Activated T-helper 9 cell treated with anti-CD3 and anti-CD28 coated beads, Interleukin-2, amount 50 U/mL, for 16 hours (primary cell): Measurements from ENCODE around the gene FMN2.
"Not testable (repeated sequence)": the region's sequence is repeated elsewhere in the genome, so short reads cannot be mapped to it uniquely, and the experiment has no call there.

ENCODE experiments used
- DNase-seq: peaks from one replicate; pipeline ENCODE4 v3.0.0-alpha.2; 2020; ENCODE audit warnings: low read depth

Gene FMN2

DNA sequence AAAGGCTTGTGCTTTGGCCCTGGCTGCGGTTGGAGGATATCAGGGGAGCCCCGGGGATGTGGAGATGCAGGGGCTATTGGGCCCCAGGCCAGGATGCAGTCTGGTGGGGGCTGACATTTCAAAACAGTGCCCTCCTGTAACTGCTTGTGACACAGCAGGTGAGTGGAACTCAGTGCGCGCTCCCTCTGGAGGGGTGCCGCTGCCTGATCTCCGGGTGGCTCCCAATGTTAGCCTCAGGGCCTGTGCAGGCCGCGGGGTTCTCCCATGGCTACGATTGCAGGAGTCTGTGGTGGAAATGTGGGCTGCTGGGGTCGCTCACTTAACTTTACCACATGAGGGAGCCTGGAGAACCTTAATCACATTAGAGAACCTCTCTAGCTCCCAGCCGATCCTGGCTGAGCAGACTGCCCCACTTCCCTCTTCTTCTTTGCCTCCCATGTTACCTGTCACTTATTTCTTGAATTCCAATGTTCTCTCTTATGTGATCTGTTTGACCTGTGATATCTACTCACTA, 163.2 kb downstream of the FMN2 start:
- DNase-seq: no peak

DNA sequence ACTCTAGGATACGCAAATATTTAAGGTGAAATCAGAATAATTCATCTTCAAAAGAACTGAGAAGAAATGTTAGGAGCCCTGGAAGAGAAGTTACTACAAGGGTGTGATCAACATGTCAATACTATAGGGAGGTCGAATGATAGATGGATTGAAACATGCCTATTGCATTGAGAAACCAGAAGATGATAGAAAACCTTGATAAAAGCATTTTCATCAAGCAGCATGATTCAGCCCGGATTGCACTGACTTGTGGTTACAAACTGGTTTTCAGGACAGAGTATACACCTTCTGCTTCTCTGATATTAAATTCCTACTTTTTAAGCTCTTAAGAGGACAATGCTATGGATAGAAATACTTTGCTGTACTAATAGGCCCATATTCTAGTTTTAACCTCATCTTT, 164.2 kb downstream of the FMN2 start:
- DNase-seq: no peak

DNA sequence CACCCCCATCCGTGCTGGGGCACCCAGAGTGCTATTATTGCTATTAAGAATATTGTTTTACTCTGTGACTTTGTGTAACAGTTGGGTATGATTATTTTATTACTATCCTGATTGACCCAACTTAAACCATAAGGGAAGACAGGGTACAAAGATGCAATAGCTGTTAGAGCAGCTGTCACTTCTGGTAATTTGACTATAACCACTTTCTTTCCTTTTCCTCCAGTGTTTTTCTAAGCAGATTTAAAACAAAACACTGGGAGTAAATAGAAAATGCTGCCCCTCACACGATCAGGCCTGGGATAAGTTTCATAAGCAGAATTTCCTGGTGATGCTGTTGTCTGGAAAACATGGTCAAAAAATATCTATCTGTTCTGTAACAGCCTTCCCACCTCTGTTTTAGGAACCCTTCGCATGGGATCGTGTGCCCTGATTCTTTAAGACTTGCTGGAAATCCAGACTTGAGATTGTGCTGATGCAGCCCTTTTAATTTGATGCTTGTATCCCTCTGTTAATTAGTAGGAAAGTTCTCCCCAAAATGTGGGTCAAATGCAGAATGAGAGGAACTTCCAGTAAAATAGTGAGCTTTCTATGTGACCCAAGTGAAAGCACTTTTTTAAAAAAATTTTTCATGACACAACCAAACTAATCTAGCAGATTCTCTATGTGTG, 165.3 kb downstream of the FMN2 start:
- DNase-seq: no peak

DNA sequence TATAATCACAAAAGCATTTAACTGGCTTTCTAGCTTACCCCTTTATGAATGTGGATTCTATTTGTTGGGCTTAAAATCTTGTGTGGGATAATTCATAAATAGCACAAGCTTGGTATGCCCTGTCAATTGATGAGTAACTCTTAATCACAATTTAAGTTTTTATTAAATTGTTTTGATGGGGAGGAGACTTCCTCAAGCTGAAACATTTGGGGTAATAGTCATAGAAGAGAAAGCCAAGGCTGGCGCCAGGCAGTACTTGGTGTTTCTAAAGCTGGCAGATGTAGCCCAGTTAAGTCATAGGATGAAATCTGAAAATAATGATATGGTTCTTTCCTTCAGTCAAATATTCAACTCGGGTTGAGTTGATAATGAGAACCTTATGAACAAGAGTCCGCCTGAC, 167.2 kb downstream of the FMN2 start:
- DNase-seq: no peak

DNA sequence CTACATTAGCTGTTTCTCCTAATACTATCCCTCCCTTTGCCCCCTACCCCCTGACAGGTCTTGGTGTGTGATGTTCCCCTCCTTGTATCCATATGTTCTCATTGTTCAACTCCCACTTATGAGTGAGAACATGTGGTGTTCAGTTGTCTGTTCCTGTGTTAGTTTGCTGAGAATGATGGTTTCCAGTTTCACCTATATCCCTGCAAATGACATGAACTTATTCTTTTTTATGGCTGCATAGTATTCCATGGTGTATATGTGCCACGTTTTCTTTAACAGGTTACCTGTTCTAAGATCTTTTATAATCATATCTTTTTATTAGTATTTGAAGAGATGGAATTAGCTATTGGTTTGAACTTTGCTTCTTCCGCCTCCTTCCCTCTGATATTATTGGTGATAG, 172.8 kb downstream of the FMN2 start:
- not testable (repeated sequence) for DNase-seq

DNA sequence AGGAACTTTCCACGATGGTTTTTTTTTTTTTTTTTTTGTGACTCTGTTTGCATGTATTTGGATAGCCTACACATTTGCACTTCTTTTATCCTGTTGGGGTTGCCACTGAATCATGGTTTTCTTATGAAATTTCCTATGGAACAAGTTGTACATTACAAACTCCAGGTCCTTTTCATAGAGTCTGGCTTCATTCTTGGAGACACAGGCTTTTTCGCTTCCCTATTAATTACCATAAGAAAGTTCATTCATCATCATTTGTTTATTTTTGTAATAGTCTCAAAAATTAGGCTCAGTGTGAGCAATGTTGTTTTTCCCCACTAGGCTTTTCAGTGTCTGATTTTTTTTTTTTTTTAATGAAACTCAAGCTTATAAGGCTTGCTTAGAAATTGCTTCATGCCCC, 179.4 kb downstream of the FMN2 start:
- no peak for DNase-seq

DNA sequence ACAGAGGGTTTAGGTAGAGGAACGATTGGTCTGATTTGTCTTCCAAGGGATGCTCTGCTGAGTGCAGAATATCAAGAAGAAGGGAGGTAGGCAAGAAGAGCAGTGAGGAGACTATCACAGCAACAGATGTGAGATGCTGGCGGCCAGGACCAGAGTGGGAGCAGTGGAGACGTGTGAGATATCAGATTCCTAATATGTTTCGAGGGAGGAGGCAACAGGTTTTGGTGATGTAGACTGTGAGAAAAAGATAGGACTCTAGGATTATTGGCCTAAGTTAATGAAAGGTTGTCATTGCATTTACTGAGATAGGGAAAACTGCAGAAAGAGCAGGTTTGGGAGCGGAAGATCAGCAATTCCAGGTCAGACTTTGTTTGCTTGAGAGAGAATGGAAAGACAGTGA, 182.9 kb downstream of the FMN2 start:
- no peak for DNase-seq

DNA sequence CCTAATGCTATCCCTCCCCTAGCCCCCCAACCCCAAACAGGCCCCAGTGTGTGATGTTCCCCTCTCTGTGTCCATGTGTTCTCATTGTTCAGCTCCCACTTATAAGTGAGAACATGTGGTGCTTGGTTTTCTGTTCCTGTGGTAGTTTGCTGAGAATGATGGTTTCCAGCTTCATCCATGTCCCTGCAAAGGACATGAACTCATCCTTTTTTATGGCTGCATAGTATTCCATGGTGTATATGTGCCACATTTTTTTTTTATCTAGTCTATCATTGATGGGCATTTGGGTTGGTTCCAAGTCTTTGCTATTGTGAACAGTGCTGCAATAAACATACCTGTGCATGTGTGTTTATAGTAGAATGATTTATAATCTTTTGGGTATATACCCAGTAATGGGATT, 183.5 kb downstream of the FMN2 start:
- not testable (repeated sequence) for DNase-seq

DNA sequence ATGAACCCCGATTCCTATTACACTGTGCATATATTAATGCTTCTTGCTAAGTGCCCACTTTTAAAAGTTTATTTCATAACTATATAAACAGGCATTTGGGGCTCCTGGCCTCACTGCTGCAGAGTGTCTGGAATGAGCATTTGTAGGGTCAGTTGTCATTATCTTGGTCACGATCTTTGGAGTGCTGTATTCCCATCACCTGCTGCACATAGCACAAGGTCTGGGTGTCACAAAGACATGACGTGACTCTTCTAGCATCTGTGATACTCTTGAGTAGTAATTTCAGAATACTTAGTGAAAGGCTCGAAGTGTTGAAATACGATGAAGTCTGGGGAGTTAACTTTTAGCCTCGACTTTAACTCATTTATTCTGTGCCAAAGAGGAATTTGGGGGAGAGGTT, 186.4 kb downstream of the FMN2 start:
- no peak for DNase-seq

DNA sequence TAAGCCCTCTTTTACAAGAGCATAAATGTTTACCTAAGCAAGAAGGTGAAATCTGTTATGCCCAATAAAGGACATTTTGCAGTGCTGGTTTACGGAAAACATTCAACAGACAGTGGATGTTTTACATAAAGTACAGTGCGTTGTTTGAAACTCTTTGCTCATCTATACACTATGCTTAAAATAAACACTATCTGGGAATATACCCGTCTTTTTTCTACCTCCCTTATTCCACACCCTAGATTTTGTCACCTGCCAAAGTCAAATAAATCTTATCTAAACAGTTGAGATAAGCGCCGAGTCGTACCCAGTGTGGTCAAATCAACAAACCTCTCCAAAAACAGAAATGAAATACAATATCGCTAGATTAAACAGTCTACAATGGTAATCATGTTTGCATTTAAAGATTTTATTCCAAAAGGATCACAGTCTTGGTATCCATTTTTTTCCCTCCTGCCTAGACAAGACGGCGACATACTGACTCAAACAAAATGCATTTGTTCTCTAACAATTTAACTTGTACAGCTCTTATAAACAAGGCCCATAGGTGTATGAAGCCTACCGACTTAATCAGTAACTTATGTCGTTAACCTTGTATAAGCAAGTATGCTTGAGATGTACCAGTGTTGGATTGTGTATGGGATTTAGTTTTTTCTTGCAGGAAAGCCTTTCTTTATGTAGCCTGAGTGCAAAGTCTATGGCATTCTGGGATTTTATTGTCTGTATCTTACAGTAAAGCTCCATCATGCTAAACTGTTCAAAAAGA, 189.1 kb downstream of the FMN2 start:
- no peak for DNase-seq

DNA sequence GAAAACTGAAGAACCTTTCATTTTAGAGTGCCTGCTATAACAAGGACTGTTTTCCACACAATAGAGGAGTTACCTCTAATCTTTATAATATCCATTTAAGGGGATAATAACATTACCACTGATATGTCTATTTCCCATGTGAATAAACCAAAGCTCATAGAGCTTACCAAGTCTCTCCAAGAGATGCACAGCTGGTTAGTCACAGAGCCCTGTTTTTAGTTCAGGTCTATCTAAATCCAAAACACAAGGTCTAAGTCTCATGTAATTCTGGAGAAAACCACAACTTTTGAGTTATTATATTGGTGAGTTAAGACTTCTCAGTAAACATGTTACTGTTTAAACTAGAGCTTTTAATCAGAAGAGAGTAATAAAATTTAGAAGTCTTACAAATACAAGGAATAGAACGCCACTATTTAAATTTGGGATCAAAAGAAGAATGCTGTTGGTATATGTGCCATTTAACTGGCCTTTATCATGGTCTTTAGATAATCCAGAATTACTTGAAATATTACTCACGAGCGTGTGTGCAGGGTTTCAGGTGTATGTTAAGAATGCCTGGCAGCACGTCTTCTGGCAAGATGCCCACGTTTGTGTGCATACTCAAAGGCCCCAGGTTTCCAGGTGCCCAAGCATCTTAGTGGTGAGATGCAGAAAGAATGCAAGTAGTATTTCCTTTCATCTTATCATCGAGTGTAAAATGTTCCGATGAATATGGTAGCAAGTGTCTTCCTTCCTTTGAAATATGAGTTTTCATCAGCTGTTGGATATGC, 190.6 kb downstream of the FMN2 start:
- DNase-seq: no peak

DNA sequence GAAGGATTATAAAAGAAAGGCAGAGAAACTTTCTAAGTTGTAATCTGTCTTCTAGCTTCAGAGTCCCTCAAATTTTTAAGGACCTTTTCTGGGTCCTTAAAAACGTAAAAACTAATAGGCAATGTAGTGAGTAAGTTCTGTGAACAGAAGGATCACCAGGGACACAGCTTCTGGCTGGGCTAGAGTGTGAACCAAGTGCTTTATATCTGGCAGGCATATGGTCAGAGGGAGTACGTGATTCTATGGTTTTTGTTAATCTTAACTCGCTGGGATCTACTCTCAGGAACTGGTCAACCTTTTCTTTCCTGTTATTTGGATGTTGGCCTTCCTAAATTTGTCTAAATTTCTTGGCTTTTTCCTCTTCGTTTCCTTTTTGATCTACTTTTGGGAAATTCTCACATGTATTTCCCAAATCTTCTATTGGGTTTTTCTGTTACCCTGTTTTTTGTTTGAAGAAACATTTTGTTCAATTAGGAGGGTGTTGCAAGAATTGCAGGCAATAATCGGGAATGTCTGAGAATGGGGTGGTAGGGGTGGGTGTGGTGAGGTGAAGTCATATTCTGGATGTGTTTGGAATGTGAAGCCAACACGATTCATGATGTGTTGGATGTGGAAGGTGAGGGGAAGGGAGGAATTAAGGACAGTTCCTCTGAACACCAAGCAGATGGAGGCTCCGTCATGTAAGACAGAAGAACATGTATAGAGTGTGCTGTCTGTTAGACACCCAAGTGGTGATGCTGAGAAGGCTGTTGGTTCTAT, 193.2 kb downstream of the FMN2 start:
- no peak for DNase-seq

DNA sequence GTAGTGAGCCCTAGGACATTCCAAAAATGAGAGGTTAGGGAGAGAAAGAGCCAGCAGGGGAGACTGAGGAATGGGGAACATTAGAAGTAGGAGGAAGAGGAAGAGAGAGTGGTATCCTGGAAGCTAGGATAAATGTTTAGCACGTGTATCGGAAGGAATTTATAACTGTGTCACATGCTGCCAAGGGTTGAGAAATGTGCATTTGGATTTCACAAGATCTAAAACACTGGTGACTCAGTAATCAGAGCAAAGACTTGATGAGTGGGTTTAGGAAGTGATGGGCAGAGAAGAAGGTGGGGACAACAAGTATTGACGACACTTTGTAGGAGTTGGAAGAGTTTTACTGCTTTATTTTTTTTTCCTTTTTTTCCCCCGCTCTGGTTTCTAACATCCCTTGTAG, 193.9 kb downstream of the FMN2 start:
- no peak for DNase-seq

DNA sequence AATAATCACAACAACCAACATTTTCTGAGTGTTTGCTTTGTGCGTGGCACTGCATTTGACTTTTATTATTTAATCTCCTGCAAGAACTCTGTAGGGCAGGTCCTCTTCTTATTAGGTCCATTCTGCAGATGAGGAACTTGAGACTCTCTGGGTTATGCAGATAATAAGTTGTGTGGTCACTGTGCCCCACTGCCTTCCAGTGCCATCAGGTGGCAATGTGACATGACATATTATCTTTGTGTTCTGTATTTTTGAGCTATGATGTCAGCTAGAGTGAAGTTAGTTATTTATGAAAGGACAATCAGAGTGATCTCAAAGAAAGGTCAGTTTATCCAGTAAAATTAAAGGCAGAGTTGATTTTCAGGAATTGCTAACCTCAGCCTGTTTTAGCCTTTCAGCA, 196.0 kb downstream of the FMN2 start:
- no peak for DNase-seq

DNA sequence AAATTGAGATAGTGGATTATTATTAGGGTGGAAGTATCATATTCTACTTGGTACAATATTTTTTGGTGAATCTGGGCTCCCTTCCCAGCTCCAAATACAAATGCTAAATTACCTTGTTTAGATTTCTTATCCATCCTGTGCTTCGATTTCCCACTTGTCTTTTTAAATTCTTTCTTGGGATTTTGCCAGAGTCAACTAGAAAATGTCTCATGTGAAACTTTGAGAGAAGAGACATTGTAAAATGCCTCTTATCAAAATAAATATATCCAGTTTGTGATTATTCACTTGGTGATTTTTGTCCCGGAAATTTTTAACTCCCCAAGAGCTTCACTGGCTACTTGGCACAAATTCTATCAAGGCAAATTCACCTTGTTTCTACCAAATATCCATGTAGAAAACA, 202.0 kb downstream of the FMN2 start:
- no peak for DNase-seq

DNA sequence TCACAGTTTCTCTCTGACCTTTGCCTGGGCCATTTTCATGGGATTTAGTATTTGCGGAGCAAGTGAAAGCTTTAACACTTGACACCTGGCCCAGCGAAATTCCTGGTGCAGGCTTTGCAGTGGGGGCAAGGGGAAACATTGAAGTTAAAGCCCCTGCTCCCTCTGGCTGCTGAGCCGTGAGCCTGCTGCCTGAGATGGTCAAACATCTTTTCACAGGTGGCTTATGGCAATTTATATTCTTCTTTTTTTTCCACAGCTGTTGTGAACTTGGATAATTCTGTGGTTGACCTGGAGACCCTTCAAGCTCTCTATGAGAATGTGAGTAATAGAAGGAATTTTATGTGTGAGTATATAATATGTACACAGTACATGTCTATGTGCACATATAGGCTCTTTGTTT, 202.9 kb downstream of the FMN2 start:
- DNase-seq: no peak

DNA sequence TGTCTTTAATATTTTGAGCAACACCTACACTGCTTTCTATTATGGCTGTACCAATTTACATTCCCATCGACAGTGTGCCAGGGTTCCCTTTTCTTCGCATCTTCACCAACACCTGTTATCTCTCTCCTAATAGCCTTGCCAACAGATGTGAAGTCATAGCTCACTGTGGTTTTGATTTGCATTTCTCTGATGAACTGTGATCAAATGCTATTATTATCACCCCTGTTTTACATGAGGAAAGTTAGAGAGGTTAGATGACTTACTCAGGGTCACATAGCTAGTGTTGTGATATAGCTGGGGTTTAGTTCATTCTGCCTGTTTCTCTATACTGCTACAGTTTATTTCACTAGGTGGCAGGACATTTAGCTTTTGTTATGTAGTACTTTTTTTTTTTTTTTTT, 204.1 kb downstream of the FMN2 start:
- DNase-seq: no peak

DNA sequence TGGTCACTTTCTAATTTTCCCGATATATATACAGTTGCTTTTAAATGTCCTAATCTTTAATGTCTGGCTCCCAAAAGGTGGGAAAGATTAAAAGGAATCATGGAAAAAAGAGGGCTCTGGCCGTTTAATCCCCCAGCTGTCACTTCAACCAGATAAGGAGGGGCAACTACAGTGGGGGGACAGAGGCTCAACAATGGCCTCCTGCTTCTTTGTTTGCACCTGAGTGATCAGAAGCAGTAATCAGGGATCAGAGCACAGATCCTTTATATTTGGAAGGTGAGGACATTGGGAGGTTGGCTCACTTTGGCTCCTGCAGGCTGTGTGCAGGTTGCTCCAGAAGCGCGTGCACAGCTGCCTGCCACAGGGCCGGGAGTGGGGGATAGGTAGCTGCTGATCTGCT, 212.8 kb downstream of the FMN2 start:
- no peak for DNase-seq

DNA sequence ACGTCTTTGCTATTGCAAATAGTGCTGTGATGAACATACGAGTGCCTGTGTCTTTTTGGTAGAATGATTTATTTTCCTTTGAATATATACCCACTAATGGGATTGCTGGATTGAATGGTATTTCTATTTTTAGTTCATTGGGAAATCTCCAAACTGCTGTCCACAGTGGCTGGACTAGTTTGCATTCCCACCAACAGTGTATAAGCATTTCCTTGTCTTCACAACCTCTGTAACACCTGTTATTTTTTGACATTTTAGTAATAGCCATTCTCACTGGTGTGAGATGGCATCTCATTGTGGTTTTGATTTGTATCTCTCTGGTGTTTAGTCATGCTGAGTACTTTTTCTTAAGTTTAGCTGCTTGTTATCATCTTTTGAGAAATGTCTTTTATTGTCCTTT, 215.0 kb downstream of the FMN2 start:
- DNase-seq: no peak

DNA sequence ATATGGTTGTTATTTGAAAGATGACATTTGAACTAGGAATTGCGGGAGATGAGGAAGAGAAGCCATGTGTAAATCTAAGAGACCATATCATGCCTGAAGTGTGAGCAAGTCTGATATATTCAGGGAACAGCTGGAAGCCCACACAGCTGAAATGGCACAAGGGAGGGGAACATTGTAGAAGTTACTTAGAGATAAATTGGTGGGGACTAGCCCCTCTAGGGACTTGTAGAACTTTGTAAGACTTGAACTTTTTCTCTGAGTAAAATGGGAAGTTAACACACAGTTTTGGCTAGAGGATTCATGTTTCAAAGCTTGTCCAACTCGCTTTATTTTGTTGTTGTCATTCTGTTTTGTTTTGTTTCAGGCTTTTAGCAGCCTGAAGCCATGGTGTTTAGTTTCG, 216.4 kb downstream of the FMN2 start:
- no peak for DNase-seq

DNA sequence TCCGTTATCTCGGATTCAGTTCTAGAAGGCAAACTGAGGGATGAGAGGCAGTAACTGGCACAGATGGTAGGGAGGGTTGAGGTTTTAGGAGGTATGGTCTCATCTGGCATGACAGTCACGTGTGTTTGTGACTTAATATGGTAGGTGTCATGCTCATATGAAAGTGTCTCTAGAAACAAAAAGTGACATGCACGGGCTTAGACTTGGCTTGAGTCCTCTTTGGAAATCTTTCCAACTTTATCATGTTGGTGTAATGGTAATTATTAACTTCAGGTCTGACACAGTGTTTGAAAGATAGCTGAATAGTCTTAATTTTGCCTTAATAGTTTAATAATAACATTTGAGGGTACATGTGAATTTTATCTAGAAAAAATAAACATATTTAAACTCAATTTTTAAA, 218.1 kb downstream of the FMN2 start:
- DNase-seq: no peak

DNA sequence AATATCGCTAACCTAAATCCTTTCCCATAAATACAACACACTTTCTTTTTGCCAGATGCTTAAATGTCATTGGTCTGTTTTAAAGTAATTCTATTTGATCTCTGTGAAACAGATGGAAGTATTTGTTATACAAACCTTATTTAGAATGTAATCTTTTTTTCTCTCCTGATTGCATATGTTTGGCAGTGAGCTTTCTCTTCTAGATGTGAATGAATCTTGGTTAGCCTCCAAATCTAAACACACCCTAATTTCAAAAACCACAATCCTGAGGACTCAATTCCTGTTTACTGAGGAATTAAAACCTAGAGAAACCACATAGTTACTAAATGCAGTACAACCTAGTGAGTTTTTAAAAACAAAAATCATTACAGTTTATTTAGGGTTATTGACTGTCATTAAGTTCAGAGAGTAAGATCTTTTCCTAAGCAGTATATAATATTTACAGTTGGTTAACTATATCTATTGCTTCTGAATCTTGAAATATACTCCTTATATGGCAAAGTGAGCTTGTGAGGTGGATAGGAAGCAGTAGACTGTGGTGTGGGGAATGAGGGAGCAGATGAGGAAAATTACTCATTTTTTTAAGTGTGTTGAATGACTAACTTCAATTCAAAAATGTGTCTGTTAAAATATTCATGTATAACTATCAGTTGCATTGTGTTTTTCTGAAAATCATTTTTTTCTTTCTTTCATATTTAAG, 218.7 kb downstream of the FMN2 start:
- no peak for DNase-seq
